C4-2B (cell line): ENCODE measurements around the gene CFAP74.
A peak's percentile ranks its signal among the peaks of the same experiment; 100 is the strongest.

Experiments used
- H3K27ac ChIP-seq: fragments of 450-650 bp; 2 replicates; pipeline ENCODE4 v1.5.1; 2017
- CTCF ChIP-seq: fragments of 450-650 bp; conservative IDR thresholded peaks from 2 replicates; pipeline ENCODE4 v1.5.1; 2017; ENCODE audit warnings: mild to moderate bottlenecking
- ZFX ChIP-seq: fragments of 450-650 bp; IDR thresholded peaks from 2 replicates; pipeline ENCODE4 v1.6.1; 2017

Gene CFAP74

GRCh38 chr1:2003541-2004131, at the start of gene CFAP74:
CFAP74 (minus strand) TSS chr1:2003786; CDS start chr1:1990956, 12,830 bp downstream.
- H3K27ac ChIP-seq, result no peak within 1 kb of the TSS
- TF ChIP-seq ZFX, result no peak
- TF ChIP-seq CTCF, result no peak

GRCh38 chr1:2053217-2053616, 49.6 kb upstream of the CFAP74 start:
- H3K27ac ChIP-seq, result no peak overlapping the region
- no peak for TF ChIP-seq CTCF
- TF ChIP-seq ZFX, result no peak

GRCh38 chr1:2052756-2053155, 49.2 kb upstream of the CFAP74 start:
- H3K27ac ChIP-seq, result no peak overlapping the region
- TF ChIP-seq CTCF, result no peak
- TF ChIP-seq ZFX, result no peak

GRCh38 chr1:2052054-2052679, 48.6 kb upstream of the CFAP74 start:
- TF ChIP-seq ZFX (no peak), CTCF (no peak)
- H3K27ac ChIP-seq, result no peak overlapping the region

- peak overlapping the region; percentile 90 for H3K27ac ChIP-seq
- TF ChIP-seq ZFX (0 out of 2 replicates have a peak, but pooled peaks have one; percentile 34), CTCF (no peak)
These were observed 47.5 kb upstream of the CFAP74 start for GRCh38 chr1:2050793-2051682.

GRCh38 chr1:2050461-2050792, 46.8 kb upstream of the CFAP74 start:
- peak overlapping the region; percentile 90 for H3K27ac ChIP-seq
- TF ChIP-seq CTCF, result no peak
- TF ChIP-seq ZFX, result no peak
